Erythroblast (primary cell): Measurements from ENCODE around the gene HUS1.

ENCODE experiments used
- GATA1 ChIP-seq: IDR thresholded peaks from 2 replicates; pipeline ENCODE4 v1.6.1; 2011; ENCODE audit warnings: low read depth, mild to moderate bottlenecking, control low read depth, low read length, moderate library complexity
- POLR2A ChIP-seq: IDR thresholded peaks from 2 replicates; pipeline ENCODE4 v1.6.1; 2011; ENCODE audit warnings: mild to moderate bottlenecking, low read length

GRCh38 chr7:47933215-47933614 is 46.2 kb downstream of the HUS1 start:
- TF ChIP-seq POLR2A (no peak), GATA1 (no peak)
